GM21360 (cell line): ENCODE data around the gene PTGIS.

Experiments
- ATAC-seq: cut with Tn5 transposase; IDR thresholded peaks from one replicate; pipeline ENCODE4 v1.9.1; 2021; ENCODE audit warnings: mild to moderate bottlenecking, moderate library complexity; ENCODE audit not compliant: unreplicated experiment

PTGIS gene

DNA sequence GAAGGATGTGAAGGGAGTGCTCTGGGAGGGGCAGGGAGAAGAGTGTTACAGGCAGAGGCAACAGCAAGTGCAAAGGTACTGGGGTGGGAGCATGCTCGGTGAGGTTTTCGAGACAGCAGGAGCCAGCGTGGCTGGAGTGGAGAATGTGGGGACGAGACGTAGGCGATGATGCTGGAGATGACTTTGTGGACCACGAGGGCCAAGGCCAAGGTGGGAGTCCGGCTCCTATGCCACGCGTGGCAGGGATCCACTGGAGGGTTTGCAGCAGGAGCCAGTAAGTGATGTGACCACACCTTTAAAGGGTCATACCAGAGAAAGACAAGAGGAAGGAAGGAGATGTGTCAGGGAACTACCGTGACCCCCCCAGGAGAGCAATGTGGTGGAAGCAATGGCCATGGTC, 7.3 kb downstream of the PTGIS start:
- ATAC-seq, result no peak

DNA sequence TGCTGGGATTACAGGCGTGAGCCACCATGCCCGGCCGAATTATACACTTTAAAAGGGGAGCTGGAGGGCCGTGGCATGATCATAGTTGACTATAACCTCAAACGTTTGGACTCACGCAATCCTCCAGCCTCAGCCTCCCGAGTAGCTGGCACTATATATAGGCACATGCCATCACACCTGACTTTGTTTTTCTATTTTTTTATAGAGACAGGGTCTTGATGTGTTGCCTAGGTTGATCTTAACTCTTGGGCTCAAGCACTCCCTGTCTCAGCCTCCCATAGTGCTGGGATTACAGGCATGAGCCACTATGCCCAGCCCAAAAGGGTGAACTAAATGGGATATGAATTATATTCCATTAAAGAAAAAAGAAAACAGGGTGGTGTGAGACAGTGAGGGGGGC, 7.8 kb downstream of the PTGIS start:
- ATAC-seq, result no peak

DNA sequence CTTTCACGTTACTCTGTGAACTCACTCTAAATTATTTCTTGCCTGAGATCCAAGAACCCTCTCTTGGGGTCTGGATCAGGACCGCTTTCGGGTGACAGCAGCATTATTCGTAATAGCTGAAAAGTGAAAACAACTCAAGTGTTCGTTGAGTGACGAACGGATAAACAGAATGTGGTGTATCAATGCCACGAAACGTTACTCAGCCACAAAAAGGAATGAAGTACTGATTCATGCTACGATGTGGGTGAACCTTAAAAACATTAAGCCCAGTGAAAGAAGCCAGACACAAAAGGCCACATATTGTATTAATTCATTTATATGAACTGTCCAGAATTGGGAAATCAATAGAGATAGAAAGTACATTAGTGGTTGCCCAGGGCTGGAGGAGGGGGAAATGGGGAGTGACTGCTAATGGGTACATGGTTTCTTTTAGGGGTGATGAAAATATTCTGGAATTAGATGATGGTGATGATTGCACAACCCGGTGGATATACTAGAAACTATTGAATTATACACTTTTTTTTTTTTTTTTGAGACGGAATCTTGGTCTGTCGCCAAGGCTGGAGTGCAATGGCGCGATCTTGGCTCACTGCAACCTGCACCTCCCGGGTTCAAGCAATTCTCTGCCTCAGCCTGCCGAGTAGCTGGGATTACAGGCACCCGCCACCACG, 8.4 kb downstream of the PTGIS start:
- no peak for ATAC-seq

DNA sequence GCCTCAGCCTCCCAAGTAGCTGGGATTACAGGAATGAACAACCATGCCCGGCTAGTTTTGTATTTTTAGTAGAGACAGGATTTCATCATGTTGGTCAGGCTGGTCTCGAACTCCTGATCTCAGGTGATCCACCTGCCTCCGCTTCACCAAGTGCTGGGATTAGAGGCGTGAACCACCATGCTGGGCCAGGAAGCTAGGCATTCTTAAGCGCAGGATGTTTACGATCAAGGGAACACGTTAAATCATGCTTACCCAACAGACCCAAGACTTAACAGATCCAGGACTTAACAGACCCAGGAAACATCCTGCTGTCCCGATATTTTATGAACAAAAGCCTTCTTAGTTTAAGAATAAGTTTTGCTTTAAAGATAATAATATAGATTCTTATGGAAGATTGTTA, 9.1 kb downstream of the PTGIS start:
- ATAC-seq, result no peak

DNA sequence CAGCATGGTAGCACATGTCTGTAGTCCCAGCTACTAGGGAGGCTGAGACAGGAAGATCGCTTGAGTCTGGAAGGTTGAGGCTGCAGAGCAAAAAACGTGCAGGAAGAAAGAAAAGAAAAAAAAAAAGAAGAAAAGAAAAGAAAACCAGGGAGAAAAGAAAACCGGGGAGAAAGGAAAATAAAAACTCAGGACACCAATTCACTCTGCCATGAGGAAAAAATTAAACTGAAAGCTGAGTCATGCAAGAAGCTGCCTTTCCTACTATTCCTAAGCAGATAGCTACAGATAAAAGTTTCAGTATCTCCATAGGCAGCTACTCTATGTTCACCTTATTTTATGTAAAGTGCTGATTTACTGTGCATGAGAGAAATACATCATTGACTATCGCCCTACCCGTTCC, 10.5 kb downstream of the PTGIS start:
- ATAC-seq, result no peak

DNA sequence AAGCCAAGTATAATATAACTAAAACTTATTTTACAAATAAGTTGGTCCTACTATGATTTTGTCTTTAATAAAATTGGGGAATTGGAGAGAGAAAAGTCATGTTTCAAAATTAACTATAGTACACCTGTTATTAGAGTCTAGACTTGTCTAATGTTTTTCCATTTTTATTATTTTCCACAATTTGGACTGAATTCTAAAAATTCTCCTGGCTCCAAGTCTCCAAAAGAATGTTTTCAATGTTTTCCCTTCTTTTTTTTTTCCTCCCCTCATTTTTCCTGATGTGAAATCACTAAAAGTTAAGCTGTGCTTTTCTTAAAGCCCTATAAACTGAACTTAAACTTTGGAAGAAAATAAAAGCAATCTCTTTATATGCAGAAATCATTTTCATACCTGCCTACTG, 11.3 kb downstream of the PTGIS start:
- ATAC-seq, result no peak

DNA sequence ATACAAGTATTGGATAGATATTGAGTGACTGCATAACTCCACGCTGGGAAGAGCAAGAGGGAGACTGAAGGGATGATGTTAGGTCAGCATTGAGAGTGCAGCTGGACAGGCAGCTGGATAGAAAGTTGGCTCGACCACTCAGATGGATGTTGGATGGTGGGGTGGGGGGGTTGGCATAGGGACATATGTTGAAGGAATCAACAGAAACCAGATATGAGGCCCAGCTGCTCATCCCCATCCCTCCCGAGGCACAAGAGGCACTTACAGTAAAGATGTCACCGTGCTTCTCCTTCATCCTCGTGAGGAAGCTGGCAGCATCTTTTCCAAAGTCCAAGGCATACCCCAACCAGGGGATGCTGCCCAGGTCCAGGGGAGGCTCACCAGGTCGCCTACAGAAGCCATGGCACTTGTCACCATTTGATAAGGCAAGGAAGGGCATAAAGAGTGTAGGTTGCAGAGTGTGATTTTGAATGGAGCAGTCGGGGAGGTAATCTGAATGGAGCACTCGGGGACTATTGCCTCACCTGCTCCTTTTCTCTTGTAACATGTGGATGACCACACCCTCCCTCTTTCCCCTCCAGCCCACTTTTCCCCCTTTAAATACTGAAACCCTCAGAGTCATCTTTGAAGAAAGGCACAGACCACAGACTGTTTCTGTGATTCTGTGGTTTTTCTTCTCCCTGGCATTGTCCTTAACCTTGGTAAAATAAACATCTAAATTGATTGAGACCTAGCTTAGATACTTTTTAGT, 18.0 kb downstream of the PTGIS start:
- no peak for ATAC-seq

DNA sequence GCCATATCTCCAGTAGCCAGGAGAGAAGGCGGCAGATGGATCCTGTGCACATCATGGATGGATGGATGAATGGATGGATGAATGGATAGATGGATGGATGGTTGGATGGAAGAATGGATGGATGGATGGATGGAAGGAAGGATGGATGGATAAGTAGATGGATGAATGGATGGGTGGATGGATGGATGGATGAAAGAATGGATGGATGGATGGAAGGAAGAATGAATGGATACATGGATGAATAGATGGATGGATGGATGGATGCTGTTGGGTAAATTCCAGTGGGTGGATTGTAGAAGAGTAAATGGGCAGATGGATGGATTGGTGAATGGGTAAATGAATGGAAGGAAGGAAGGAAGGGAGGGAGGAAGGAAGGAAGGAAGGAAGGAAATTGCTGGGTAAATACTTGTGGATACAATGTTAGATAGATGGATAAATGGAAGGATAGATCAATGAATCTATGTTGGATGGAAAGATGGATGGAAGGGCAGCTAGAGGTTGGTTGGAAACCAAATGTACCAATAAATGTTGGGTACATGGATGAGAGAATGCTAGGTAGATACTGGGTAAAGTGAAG, 19.5 kb downstream of the PTGIS start:
- no peak for ATAC-seq

DNA sequence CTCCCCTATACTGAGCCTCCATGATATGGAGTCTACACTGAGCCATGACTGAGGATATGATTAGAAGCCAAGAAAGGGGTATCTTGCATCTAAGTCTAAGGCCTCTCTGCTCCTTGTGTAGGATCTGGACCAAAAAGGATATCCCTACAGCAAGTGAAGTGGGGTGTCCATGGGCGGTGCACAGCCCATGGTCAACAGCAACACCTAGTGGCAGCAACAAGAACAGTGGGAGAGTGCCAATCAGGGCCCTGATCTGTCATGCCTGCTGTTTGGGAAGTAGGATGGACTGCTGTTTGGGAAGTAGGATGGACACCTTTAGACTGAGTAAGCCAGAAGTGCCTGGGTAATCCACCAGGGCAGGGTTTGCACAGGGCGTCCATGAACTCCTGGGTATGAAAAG, 22.4 kb downstream of the PTGIS start:
- no peak for ATAC-seq

DNA sequence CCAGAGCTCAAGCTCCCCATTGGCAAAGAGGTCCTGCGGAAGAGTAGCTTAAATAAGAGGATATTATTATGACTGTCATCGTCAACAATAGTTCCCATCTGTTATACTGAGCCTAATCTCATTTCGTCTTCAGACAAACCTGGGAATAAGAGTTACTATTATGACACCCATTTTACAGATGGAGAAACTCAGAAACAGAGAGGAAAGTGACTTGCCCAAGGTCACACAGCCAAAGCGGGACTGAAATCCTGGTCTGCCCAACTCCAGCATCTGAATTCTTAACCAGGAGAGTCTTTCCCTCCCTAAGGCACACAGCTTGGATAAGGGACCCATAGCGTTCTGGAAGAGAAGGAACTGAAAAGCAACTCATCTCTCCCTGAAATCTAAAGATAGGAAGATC, 23.4 kb downstream of the PTGIS start:
- no peak for ATAC-seq

DNA sequence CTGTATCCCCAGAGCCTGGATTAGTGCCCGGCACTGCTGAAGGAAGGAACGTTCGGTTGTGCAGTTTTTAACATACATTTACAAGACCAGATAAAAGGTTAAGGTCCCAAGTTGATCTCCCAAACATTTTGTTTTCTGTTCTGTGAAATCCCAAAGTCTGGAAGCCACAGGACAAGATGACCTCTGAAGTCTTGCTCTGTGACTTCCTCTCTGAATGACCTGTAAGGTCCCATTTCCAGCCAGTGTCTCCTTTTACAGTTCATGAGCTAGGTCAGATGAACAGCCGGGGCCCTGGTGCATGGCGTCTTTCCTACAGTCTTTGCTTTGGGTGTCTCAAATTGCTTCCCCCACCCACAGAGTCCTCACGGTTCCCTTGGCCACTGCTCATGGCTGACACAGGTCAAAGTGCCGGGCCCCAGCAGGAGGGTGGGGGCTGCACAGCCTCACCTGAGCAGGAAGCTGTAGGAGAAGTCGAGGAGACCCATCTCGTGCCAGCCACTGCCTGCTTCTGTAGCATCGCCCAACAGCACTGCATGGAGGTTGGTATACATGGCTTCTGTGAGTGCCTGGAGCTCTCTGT, 24.0 kb downstream of the PTGIS start:
- no peak for ATAC-seq

DNA sequence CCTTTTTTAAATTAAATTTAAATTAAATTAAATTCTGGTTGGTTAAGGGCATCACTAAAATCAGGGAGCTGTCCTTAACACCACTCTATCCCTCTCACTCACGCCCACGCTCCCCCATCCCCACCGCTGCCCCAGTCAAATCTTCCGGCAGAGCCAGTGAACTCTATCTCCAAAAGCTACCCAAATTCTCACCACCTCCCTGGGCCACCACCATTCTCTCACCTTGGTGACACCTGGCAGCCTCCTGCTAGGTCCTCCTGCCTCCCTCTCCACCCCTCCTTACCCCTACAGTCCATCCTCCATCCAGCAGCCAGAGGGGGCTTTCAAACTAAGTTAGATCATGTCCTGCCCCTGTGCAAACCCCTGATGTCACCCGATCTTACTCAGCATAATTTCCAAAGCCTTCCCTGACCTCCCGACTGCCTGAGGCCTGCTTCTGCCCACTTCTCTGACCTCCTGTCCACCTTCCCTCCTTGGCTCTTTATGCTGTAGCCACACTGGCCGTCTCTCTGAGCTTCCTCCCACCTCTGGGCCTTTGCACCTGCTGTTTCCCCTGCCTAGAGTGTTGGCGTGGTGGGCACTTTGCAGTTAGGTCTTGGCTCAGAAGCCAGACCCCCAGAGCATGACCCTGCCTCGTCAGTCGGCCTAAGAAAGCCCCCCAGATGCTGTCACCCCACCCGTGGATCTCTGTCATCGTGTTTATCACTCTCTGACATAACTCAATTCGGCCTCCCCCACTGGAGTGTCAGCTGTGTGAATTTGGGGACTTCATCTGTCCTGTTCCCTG, 24.7 kb downstream of the PTGIS start:
- no peak for ATAC-seq

DNA sequence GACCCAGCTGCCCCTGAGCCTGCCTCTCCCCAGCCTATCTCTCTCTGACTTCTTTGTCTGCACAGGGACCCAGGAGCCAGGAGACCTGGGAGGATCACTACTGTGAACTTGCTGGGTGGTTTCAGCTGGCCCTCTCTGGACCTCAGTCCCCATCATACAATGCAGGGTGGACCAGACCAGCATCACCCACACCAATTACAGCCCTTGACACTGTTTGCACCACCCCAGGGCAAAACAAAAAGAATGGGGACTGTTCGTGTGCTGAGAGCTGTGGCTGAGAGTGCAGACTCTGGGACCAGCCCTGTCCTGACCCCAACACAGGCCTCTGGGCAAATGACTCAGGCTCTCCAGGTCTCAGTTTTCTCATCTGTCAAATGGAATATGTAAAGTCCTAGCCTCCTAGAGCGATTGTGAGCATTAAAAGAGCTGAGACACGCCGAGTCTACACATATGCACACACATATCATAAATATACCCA, 25.4 kb downstream of the PTGIS start:
- no peak for ATAC-seq

DNA sequence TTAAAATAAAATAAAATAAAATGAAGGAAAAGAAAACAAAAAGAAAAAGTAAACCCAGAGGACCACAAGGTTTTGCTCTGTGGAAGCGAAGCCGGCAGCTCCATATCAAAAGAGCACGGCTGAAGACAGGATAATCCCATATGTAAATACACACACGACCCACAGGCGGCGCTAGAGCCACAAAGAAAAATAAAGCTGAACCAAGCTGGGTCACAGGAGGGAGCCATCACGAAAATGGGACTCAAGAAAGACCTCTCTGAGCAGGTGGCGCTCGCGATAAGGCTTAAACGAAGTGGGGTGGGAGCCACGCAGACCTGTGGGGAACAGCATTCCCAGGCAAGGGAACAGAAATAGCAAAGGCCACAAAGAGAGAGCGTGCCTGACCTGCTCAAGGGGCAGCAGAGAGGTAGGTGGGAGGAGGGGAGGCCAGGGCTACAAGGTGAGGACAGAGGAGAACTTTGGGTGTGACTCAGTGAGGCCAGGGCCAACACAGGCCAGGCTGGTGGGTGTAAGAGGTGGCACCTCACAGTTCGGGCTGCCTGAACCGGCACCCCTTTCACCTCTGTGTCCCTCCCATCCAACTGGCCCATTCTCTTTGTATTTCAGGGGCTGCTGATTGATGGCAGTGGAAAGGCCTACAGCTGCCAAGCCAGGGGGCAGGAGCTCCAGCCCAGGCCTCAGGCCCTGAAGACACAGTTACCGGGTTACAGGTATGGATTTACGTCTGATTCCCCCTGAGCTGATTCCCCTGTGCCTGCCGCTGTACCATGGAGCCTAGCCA, 26.0 kb downstream of the PTGIS start:
- ATAC-seq, result no peak

DNA sequence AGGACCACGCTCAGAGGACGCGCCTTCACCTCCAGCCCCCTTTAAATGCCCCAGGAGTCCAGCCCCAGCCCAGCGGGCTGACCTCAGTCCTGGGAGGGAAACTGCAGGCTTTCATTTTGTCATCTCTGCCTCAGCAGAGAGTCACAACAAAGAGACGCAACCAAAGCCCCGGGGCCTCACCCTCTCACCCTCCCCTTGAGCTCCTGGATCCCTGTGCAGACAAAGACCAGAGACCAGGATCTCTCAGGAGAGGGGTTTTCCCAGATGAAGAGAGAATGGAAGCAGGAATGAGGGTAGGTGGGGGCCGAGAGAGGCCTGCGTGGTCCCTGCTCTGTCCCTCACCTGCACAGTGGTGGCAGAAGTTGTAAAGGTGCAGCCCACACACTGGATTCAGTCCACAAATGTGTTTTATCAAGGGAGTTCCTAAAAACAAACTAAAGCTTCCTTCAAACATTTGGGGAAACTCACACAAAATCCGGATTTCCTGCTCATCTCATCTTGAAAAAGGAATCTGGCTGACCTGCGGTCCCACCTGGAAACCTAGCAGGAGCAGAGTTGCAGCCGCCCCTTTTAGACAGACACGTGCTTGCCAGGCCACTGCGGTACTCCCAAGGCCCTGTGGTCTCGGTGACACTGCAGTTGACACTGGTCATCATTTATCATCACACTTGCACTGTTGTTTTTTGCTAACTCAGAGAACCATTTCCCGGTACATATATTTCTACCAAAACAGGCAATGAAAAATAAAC, 27.1 kb downstream of the PTGIS start:
- no peak for ATAC-seq

DNA sequence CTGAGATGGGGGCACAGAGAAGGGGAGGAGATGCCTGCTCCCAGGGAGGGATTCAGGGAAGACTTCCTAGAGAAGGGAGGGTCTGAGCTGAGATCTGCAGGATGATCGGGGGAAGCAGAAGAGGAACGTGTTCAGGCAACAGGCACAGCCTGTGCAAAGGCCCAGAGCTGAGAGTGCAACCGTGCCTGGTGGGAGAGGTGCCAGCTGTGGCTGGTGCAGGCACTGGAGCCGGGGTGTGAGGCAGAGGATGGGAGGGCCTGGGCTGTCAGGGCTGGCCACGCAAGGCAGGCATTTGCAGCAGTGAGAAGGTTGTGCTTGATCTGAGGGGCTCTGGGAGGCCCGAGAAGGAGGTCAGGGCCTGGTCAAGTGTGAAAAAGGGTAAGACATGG, 27.7 kb downstream of the PTGIS start:
- no peak for ATAC-seq

DNA sequence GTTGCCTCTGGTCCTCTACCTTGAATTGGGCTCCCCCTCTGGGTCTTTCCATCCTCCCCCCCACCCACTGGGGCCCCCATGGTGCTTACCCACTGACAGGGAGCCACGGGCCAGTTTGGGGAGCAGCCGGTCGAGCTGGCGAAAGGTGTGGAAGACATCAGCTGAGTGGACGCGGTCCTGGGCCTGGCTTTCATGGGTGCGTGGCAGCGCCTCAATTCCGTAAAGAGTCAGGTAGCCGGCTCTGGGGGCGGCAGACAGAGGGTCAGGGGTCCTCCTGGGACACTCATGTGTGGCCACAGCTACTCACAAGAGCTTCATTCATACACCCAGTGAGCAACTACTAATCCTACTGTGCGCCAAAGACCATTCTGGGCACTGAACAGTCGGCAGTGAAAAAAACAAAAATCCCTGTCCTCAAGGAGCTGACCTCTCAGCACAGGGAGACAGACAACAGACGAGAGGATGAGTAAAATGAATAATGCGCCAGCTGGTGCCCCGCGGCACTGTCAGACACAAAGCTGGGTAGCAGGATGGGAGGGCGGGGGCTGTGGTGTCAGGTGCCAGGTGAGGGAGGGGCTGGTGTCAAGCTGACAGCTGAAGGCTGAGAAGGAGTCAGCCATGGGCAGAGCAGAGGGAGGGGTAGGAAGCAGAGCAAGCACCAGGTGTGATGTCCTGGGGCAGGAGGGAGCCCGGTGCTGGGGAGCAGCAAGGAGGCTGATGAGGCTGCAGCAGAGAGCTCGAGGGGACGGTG, 28.3 kb downstream of the PTGIS start:
- ATAC-seq, result no peak

DNA sequence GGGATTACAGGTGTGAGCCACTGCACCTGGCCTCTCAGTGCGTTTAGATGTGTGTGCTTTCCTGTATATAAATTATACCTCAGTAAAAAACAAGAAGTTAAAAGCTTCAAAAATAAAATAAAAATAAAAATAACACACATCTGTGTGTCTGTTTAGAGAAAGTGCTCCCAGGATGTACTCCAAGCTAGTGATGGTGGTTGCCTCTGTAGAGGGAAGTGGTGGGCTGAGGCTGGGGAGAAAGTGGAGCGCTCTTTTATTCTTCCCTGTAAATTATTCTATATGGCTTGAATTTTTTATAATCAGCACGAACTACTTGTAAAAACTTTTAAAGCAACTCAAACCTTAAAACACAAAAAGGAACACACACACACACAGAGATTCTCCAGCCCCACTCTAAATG, 29.0 kb downstream of the PTGIS start:
- no peak for ATAC-seq

DNA sequence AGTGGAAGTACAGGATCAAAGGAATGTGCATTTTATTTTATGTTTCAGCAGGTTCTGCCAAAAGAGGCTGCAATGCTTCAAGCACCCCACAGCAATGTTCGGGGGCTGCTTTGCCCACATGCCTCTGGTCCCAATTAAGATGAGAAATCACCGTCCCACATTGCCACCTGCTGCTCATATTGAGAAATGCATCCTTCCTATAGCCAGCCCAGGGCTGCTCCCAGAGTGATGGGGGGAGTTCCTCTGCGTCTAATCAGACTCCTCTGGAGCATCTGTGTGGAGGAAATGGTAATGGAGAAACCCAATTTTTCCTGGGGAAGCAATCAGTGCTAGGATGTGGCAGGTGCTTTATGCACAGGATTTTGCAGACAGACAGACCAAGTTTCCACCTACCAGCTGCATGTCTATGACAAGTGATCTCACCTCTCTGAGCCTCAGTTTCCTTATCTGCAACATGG, 33.7 kb downstream of the PTGIS start:
- no peak for ATAC-seq
